ENCODE measurements around the gene KAZN. TPM values are rescaled to one million over a fixed set of nuclear protein-coding genes. Genes with fewer than 3 reads are reported as not detected.

The KAZN gene
- polyA plus RNA-seq, 1 donor (not counting 4 experiments of a cell fraction or from before 2014, with no cell fraction given), result 5.9 TPM

GRCh38 chr1:14934867-14935266, 336.4 kb downstream of the KAZN start:
- DNase-seq (ENCODE audit: low read depth, low spot score) (no peak), FAIRE-seq (no peak)
- Histone ChIP-seq H2AFZ (ENCODE audit: control insufficient read depth, low read length) (no peak overlapping the region), H3K9me3 (ENCODE audit: control insufficient read depth, low read depth, low read length) (no peaks in the 10 kb centered on the region), H3K4me3 (ENCODE audit: control insufficient read depth in 2 of 3, extremely low read depth in 1 of 3, insufficient read depth in 2 of 3, low read depth in 1 of 3, low read length in 3 of 3) (no peak overlapping the region), H3K27ac (ENCODE audit: control insufficient read depth, insufficient read depth, low read length) (no peak overlapping the region), H3K36me3 (ENCODE audit: control insufficient read depth in 2 of 2, extremely low read depth in 1 of 2, insufficient read depth in 2 of 2, low read length in 2 of 2) (peaks cover 3 to 4% of the 10 kb centered on the region in 2 experiments), H3K9ac (ENCODE audit: control insufficient read depth, extremely low read depth, insufficient read depth, low read length) (no peak overlapping the region), H3K4me1 (ENCODE audit: control insufficient read depth, extremely low read depth, insufficient read depth, low read length) (peaks cover 6% of the 10 kb centered on the region), H3K4me2 (ENCODE audit: control insufficient read depth, extremely low read depth, insufficient read depth, low read depth, low read length) (no peak overlapping the region), H3K27me3 (ENCODE audit: control insufficient read depth, extremely low read depth, insufficient read depth, low read length) (no peaks in the 10 kb centered on the region), H3K9me1 (ENCODE audit: control insufficient read depth, extremely low read depth, insufficient read depth, low read length) (peaks cover 2% of the 10 kb centered on the region), H3K79me2 (ENCODE audit: control insufficient read depth, insufficient read depth, low read length) (peaks cover 70% of the 10 kb centered on the region), H4K20me1 (ENCODE audit: control insufficient read depth, extremely low read depth, insufficient read depth, low read length) (no peaks in the 10 kb centered on the region)
- dilution Hi-C loops (cut with MboI; ENCODE audit: extremely low pct_ligation_motif_present, low sequenced_read_pairs), result no loop called here
- TF ChIP-seq CTCF (optimal IDR thresholded peaks at IDR 0.05 in 1 of 3, IDR thresholded peaks at IDR 0.05 in 1 of 3, conservative IDR thresholded peaks at IDR 0.05 in 1 of 3; ENCODE audit: extremely low read depth in 1 of 3, insufficient read depth in 2 of 3, low read length in 3 of 3), result no peak
- no peak for TF ChIP-seq EZH2 (IDR thresholded peaks at IDR 0.05; ENCODE audit: low read length)

- no peak overlapping the region for H3K27ac ChIP-seq (ENCODE audit: control insufficient read depth, insufficient read depth, low read length)
- H4K20me1 ChIP-seq (ENCODE audit: control insufficient read depth, extremely low read depth, insufficient read depth, low read length), result no peaks in the 10 kb centered on the region
- no peak overlapping the region for H2AFZ ChIP-seq (ENCODE audit: control insufficient read depth, low read length)
- H3K36me3 ChIP-seq (ENCODE audit: control insufficient read depth in 2 of 2, extremely low read depth in 1 of 2, insufficient read depth in 2 of 2, low read length in 2 of 2), result peaks cover under 1 to 3% of the 10 kb centered on the region in 2 experiments
- H3K9me3 ChIP-seq (ENCODE audit: control insufficient read depth, low read depth, low read length), result no peaks in the 10 kb centered on the region
- no peak overlapping the region for H3K4me3 ChIP-seq (ENCODE audit: control insufficient read depth in 2 of 3, extremely low read depth in 1 of 3, insufficient read depth in 2 of 3, low read depth in 1 of 3, low read length in 3 of 3)
- dilution Hi-C loops (cut with MboI; ENCODE audit: extremely low pct_ligation_motif_present, low sequenced_read_pairs), result no loop called here
- TF ChIP-seq EZH2 (IDR thresholded peaks at IDR 0.05; ENCODE audit: low read length), result no peak
- no peak for TF ChIP-seq CTCF (optimal IDR thresholded peaks at IDR 0.05 in 1 of 3, IDR thresholded peaks at IDR 0.05 in 1 of 3, conservative IDR thresholded peaks at IDR 0.05 in 1 of 3; ENCODE audit: extremely low read depth in 1 of 3, insufficient read depth in 2 of 3, low read length in 3 of 3)
- FAIRE-seq (no peak), DNase-seq (ENCODE audit: low read depth, low spot score) (no peak)
- H3K79me2 ChIP-seq (ENCODE audit: control insufficient read depth, insufficient read depth, low read length), result peaks cover 64% of the 10 kb centered on the region
- H3K4me1 ChIP-seq (ENCODE audit: control insufficient read depth, extremely low read depth, insufficient read depth, low read length), result peaks cover 13% of the 10 kb centered on the region
- no peak overlapping the region for H3K4me2 ChIP-seq (ENCODE audit: control insufficient read depth, extremely low read depth, insufficient read depth, low read depth, low read length)
- H3K27me3 ChIP-seq (ENCODE audit: control insufficient read depth, extremely low read depth, insufficient read depth, low read length), result no peaks in the 10 kb centered on the region
- no peak overlapping the region for H3K9ac ChIP-seq (ENCODE audit: control insufficient read depth, extremely low read depth, insufficient read depth, low read length)
- peaks cover 2% of the 10 kb centered on the region for H3K9me1 ChIP-seq (ENCODE audit: control insufficient read depth, extremely low read depth, insufficient read depth, low read length)
Observed at GRCh38 chr1:14936815-14937214, 338.3 kb downstream of the KAZN start.
